Measurements from ENCODE around the gene ATP2B1. TPM values are rescaled to one million over a fixed set of nuclear protein-coding genes. Genes with fewer than 3 reads are reported as not detected.
A peak's percentile ranks its signal among the peaks of the same experiment; 100 is the strongest.

ATP2B1 gene
- total RNA-seq, 1 donor, result 99.9 TPM

DNA sequence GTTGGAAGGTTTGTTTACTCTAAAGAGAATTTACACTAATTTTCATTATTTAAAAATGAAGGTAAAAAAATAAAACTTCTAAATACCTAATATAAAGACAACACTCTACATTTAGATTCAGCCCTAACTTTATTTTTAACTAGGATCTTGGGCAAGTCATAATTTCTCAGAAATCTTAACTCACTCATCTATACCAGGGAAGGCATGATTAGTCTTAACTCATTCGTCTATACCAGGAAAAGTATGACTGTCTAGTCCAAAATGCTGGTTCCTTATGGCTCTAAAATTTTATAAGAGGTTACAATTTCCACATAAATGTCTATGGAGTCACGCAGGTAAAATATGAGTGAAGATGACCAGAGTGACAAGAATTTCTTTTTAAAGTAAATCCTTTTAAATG, 130.1 kb downstream of the ATP2B1 start:
- H3K27me3 ChIP-seq (ENCODE audit: insufficient read depth, low read length), result no peaks in the 10 kb centered on the region
- no peak for DNase-seq (ENCODE audit: insufficient read length, low spot score, missing footprints)
- peaks cover 20% of the 10 kb centered on the region for H3K4me1 ChIP-seq (ENCODE audit: insufficient read depth, low read length)
- no peak overlapping the region for H3K27ac ChIP-seq (ENCODE audit: low read depth, low read length)
- no peaks in the 10 kb centered on the region for H3K36me3 ChIP-seq (ENCODE audit: insufficient read depth, low read length)
- H4K20me1 ChIP-seq (ENCODE audit: insufficient read depth, low read length), result no peaks in the 10 kb centered on the region
- no peak overlapping the region for H3K4me2 ChIP-seq (ENCODE audit: insufficient read depth, low read length)
- no peak overlapping the region for H3K4me3 ChIP-seq (ENCODE audit: insufficient read depth, low read length)
- H3K79me2 ChIP-seq (ENCODE audit: insufficient read depth, low read length), result no peaks in the 10 kb centered on the region
- H3K9me3 ChIP-seq (ENCODE audit: low read depth, low read length), result no peaks in the 10 kb centered on the region
- TF ChIP-seq, protein P1, sequence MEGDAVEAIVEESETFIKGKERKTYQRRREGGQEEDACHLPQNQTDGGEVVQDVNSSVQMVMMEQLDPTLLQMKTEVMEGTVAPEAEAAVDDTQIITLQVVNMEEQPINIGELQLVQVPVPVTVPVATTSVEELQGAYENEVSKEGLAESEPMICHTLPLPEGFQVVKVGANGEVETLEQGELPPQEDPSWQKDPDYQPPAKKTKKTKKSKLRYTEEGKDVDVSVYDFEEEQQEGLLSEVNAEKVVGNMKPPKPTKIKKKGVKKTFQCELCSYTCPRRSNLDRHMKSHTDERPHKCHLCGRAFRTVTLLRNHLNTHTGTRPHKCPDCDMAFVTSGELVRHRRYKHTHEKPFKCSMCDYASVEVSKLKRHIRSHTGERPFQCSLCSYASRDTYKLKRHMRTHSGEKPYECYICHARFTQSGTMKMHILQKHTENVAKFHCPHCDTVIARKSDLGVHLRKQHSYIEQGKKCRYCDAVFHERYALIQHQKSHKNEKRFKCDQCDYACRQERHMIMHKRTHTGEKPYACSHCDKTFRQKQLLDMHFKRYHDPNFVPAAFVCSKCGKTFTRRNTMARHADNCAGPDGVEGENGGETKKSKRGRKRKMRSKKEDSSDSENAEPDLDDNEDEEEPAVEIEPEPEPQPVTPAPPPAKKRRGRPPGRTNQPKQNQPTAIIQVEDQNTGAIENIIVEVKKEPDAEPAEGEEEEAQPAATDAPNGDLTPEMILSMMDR (IDR thresholded peaks at IDR 0.05; ENCODE audit: extremely low read depth, low read depth, low read length), result no peak
- no peak overlapping the region for H2AFZ ChIP-seq (ENCODE audit: low read length)

DNA sequence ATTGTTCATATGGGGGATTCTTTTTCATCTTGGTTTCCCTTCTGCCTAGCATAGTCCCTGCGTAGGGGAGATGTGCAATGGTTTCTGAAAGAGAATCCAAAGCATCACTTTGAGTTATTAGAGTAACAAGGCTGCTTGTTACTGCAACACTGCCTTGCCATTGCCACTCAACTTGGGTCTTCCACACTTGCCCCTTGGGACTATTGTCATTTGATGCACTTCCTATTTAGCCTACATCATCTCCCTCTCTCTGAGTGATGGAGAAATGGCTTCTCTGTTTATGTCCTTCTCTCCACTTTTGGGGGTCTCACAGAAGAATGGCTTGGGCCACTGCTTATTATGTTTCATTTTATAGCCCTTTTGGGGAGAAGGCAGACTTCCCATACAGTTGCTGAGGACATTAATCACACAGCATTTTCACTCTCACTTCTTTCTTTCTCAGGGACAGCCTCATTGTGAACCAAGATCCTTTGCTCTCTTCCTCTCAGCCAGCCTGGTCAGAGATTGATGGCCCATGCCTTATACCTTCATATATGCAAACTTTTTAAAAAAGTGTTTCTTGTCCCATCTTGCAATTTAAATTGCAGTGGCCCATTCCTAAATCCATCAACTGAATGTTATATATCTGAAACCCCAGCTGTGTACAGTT, 131.9 kb downstream of the ATP2B1 start:
- H3K4me1 ChIP-seq (ENCODE audit: insufficient read depth, low read length), result peaks cover 28% of the 10 kb centered on the region
- no peak overlapping the region for H3K4me3 ChIP-seq (ENCODE audit: insufficient read depth, low read length)
- no peaks in the 10 kb centered on the region for H4K20me1 ChIP-seq (ENCODE audit: insufficient read depth, low read length)
- H3K79me2 ChIP-seq (ENCODE audit: insufficient read depth, low read length), result no peaks in the 10 kb centered on the region
- no peak overlapping the region for H3K4me2 ChIP-seq (ENCODE audit: insufficient read depth, low read length)
- H3K9me3 ChIP-seq (ENCODE audit: low read depth, low read length), result no peaks in the 10 kb centered on the region
- H3K27me3 ChIP-seq (ENCODE audit: insufficient read depth, low read length), result no peaks in the 10 kb centered on the region
- no peak overlapping the region for H3K27ac ChIP-seq (ENCODE audit: low read depth, low read length)
- DNase-seq (ENCODE audit: insufficient read length, low spot score, missing footprints), result no peak
- H2AFZ ChIP-seq (ENCODE audit: low read length), result no peak overlapping the region
- no peaks in the 10 kb centered on the region for H3K36me3 ChIP-seq (ENCODE audit: insufficient read depth, low read length)
- TF ChIP-seq, protein P1 (IDR thresholded peaks at IDR 0.05; ENCODE audit: extremely low read depth, low read depth, low read length), result no peak

DNA sequence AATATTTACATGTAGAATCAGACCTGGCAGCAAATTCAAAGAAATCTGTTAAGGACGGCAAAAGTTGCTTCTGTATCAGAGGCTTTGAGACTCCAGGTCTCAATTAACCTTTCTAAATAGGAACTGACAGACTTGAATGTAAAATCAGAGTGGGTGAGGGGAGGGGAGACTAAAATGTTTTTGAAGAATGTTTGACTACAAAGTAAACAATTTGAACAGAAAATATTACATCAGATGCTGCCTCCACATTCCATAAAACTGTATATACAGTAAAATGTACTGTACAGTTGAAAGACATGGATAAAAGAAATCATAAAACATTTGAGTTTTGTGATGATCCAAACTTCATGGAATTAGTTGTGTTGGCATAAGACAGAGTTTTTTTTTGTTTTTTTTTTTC, 133.3 kb downstream of the ATP2B1 start:
- peaks cover 32% of the 10 kb centered on the region for H3K4me1 ChIP-seq (ENCODE audit: insufficient read depth, low read length)
- no peak for DNase-seq (ENCODE audit: insufficient read length, low spot score, missing footprints)
- no peaks in the 10 kb centered on the region for H3K79me2 ChIP-seq (ENCODE audit: insufficient read depth, low read length)
- H3K36me3 ChIP-seq (ENCODE audit: insufficient read depth, low read length), result no peaks in the 10 kb centered on the region
- no peak overlapping the region for H3K4me3 ChIP-seq (ENCODE audit: insufficient read depth, low read length)
- peak overlapping the region; percentile 7 for H3K27ac ChIP-seq (ENCODE audit: low read depth, low read length)
- TF ChIP-seq, protein P1 (IDR thresholded peaks at IDR 0.05; ENCODE audit: extremely low read depth, low read depth, low read length), result no peak
- no peaks in the 10 kb centered on the region for H3K27me3 ChIP-seq (ENCODE audit: insufficient read depth, low read length)
- no peak overlapping the region for H2AFZ ChIP-seq (ENCODE audit: low read length)
- no peaks in the 10 kb centered on the region for H4K20me1 ChIP-seq (ENCODE audit: insufficient read depth, low read length)
- no peaks in the 10 kb centered on the region for H3K9me3 ChIP-seq (ENCODE audit: low read depth, low read length)
- H3K4me2 ChIP-seq (ENCODE audit: insufficient read depth, low read length), result no peak overlapping the region

DNA sequence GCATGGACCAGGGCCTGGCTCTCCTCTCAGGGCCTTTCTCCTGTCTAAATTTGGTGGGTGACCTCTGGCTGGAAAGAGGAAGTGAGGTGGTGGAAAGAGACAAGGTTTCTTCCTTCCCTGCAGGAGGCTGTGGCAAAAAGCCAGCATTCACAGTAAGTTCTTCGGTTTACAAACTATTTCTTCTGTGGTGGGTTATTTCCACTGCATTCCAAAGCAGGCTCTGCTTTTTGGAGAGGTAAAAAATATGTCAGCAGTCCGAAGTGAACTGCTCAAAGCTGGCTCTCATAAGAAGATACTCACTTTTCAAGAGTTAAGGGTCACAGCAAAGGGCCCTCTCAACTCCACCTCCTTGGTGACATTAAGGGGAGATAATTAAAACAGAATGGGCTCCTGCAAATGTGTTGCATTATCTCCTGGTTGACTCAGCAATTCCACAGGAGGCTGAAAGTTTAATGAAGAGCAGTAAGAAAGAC, 133.9 kb downstream of the ATP2B1 start:
- H3K4me2 ChIP-seq (ENCODE audit: insufficient read depth, low read length), result peak overlapping the region; percentile 26
- no peak for DNase-seq (ENCODE audit: insufficient read length, low spot score, missing footprints)
- no peak overlapping the region for H3K4me3 ChIP-seq (ENCODE audit: insufficient read depth, low read length)
- TF ChIP-seq, protein P1 (IDR thresholded peaks at IDR 0.05; ENCODE audit: extremely low read depth, low read depth, low read length), result no peak
- no peaks in the 10 kb centered on the region for H3K27me3 ChIP-seq (ENCODE audit: insufficient read depth, low read length)
- no peaks in the 10 kb centered on the region for H3K36me3 ChIP-seq (ENCODE audit: insufficient read depth, low read length)
- no peaks in the 10 kb centered on the region for H3K79me2 ChIP-seq (ENCODE audit: insufficient read depth, low read length)
- H2AFZ ChIP-seq (ENCODE audit: low read length), result no peak overlapping the region
- H3K4me1 ChIP-seq (ENCODE audit: insufficient read depth, low read length), result peaks cover 32% of the 10 kb centered on the region
- H4K20me1 ChIP-seq (ENCODE audit: insufficient read depth, low read length), result no peaks in the 10 kb centered on the region
- no peaks in the 10 kb centered on the region for H3K9me3 ChIP-seq (ENCODE audit: low read depth, low read length)
- H3K27ac ChIP-seq (ENCODE audit: low read depth, low read length), result no peak overlapping the region
